Measurements from ENCODE around the gene ISG20L2.
"Not testable (repeated sequence)": the region's sequence is repeated elsewhere in the genome, so short reads cannot be mapped to it uniquely, and the experiment has no call there.

ISG20L2 gene

DNA sequence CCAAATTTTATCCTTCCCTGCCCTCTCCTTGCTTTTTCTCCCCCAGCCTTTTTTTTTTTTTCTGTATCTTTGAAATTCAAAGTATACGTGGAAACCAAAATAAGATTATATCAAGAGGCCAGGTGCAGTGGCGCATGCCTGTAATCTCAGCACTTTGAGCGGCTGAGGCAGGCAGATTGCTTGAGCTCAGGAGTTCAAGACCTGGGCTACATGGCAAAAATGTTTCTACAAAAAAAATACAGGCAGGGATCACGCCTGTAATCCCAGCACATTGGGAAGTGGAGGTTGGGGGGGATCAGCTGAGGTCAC is 32.2 kb upstream of the ISG20L2 start:
- no peak overlapping the region for H3K4me3 ChIP-seq (ENCODE audit: low read depth, low read length)
- no peak for DNase-seq (ENCODE audit: low read depth)
- TF ChIP-seq, protein P1, sequence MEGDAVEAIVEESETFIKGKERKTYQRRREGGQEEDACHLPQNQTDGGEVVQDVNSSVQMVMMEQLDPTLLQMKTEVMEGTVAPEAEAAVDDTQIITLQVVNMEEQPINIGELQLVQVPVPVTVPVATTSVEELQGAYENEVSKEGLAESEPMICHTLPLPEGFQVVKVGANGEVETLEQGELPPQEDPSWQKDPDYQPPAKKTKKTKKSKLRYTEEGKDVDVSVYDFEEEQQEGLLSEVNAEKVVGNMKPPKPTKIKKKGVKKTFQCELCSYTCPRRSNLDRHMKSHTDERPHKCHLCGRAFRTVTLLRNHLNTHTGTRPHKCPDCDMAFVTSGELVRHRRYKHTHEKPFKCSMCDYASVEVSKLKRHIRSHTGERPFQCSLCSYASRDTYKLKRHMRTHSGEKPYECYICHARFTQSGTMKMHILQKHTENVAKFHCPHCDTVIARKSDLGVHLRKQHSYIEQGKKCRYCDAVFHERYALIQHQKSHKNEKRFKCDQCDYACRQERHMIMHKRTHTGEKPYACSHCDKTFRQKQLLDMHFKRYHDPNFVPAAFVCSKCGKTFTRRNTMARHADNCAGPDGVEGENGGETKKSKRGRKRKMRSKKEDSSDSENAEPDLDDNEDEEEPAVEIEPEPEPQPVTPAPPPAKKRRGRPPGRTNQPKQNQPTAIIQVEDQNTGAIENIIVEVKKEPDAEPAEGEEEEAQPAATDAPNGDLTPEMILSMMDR (IDR thresholded peaks at IDR 0.05; ENCODE audit: insufficient read depth, low read depth, low read length, missing control alignments) = no peak

- TF ChIP-seq, protein P1 (IDR thresholded peaks at IDR 0.05; ENCODE audit: insufficient read depth, low read depth, low read length, missing control alignments) = no peak
- H3K4me3 ChIP-seq (ENCODE audit: low read depth, low read length) = no peak overlapping the region
- DNase-seq (ENCODE audit: low read depth) = no peak
Measured at GRCh38 chr1:156760092-156760795, 31.7 kb upstream of the ISG20L2 start.

DNA sequence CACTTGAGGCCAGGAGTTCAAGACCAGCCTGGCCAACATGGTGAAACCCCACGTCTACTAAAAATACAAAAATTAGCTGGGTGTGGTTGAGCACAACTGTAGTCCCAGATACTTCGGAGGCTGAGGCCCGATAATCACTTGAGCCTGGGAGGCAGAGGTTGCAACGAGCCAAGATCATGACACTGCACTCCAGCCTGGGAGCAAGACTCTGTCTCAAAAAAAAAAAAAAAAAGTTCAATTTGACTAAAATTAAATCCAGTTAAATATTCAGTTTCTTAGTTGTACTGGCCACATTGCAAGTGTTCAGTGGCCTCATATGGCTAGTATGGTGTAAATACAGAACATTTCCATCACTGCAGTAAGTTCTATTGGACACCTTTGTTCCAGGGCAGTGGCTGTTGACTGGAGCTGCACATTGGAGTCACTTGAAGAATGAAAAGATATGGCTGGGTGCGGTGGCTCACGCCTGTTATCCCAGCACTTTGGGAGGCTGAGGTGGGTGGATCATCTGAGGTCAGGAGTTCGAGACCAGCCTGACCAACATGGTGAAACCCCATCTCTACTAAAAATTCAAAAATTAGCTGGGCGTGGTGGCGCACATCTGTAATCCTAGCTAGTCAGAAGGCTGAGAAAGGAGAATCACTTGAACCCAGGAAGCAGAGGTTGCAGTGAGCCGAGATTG is 29.1 kb upstream of the ISG20L2 start:
- not testable (repeated sequence) for H3K4me3 ChIP-seq (ENCODE audit: low read depth, low read length); DNase-seq (ENCODE audit: low read depth)

- TF ChIP-seq, protein P1 (IDR thresholded peaks at IDR 0.05; ENCODE audit: insufficient read depth, low read depth, low read length, missing control alignments) = no peak
- no peak for DNase-seq (ENCODE audit: low read depth)
Measured at GRCh38 chr1:156756355-156756754, 27.8 kb upstream of the ISG20L2 start.

GRCh38 chr1:156755527-156755950 is 27.0 kb upstream of the ISG20L2 start:
- DNase-seq (ENCODE audit: low read depth) = no peak
- no peak overlapping the region for H3K4me3 ChIP-seq (ENCODE audit: low read depth, low read length)
- TF ChIP-seq, protein P1 (IDR thresholded peaks at IDR 0.05; ENCODE audit: insufficient read depth, low read depth, low read length, missing control alignments) = no peak

More at GRCh38 chr1:156756355-156756754, 27.8 kb upstream of the ISG20L2 start:
- H3K4me3 ChIP-seq (ENCODE audit: low read depth, low read length) = no peak overlapping the region

DNA sequence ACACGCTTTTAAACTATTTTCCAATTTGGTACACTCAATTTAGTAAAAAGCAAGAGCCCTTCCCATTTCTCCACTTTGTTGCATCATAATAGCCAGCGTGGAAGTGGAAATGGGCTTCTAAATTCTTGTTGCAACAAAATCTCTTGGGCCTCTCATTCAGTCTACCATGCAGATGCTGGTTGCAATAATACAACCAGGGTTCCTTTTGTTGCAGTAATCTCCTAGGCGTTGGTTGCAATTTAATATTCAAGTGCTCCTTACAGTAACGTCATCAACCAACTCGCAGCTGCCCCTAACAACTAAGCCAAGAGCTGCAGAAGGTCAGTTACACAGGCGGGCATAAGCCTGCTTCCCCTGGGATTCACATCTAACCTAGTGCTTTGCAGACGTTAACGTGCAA is 25.7 kb upstream of the ISG20L2 start:
- no peak for DNase-seq (ENCODE audit: low read depth)
- TF ChIP-seq, protein P1 (IDR thresholded peaks at IDR 0.05; ENCODE audit: insufficient read depth, low read depth, low read length, missing control alignments) = no peak
- H3K4me3 ChIP-seq (ENCODE audit: low read depth, low read length) = no peak overlapping the region

- TF ChIP-seq, protein P1 (IDR thresholded peaks at IDR 0.05; ENCODE audit: insufficient read depth, low read depth, low read length, missing control alignments) = no peak
Measured at GRCh38 chr1:156752843-156753482, 24.4 kb upstream of the ISG20L2 start.

More at GRCh38 chr1:156752843-156753482, 24.4 kb upstream of the ISG20L2 start:
- DNase-seq (ENCODE audit: low read depth) = no peak
- H3K4me3 ChIP-seq (ENCODE audit: low read depth, low read length) = peak overlapping the region; percentile 88
